Keratinocyte (primary cell): Measurements from ENCODE around the gene CCL18. TPM values are rescaled to one million over a fixed set of nuclear protein-coding genes. Genes with fewer than 3 reads are reported as not detected.

ENCODE experiments used
- DNase-seq: peaks from one replicate; pipeline ENCODE4 v3.0.0-alpha.2; 2011; ENCODE audit warnings: low read depth, missing footprints, low spot score
- FAIRE-seq: peaks from 2 replicates; lab custom pipeline; 2011; peaks lifted over from hg19 to GRCh38; lab: Jason Lieb, UNC
- H2AFZ ChIP-seq: 2 replicates; pipeline ENCODE4 v1.6.0; 2012; ENCODE audit warnings: low read length, control low read depth, inconsistent platforms; ENCODE audit not compliant: control insufficient read depth
- H3K27ac ChIP-seq: 2 replicates; pipeline ENCODE4 v1.5.1; 2011; ENCODE audit warnings: low read length; ENCODE audit not compliant: control insufficient read depth, insufficient read depth
- H3K27me3 ChIP-seq: 3 replicates; pipeline ENCODE4 v1.6.0; 2011; ENCODE audit warnings: low read length; ENCODE audit not compliant: control insufficient read depth, insufficient read depth; ENCODE audit errors: extremely low read depth
- H3K36me3 ChIP-seq, 2 experiments: 2 replicates in 1 of 2; 3 replicates in 1 of 2; pipeline ENCODE4 v1.5.1; 2011; ENCODE audit warnings: low read length in 2 of 2, mild to moderate bottlenecking in 1 of 2; ENCODE audit not compliant: control insufficient read depth in 2 of 2, insufficient read depth in 2 of 2; ENCODE audit errors: extremely low read depth in 1 of 2
- H3K4me1 ChIP-seq: 3 replicates; pipeline ENCODE4 v1.5.1; 2011; ENCODE audit warnings: low read length; ENCODE audit not compliant: control insufficient read depth, insufficient read depth; ENCODE audit errors: extremely low read depth
- H3K4me2 ChIP-seq: 3 replicates; pipeline ENCODE4 v1.6.0; 2011; ENCODE audit warnings: low read depth, low read length; ENCODE audit not compliant: control insufficient read depth, insufficient read depth; ENCODE audit errors: extremely low read depth
- H3K4me3 ChIP-seq, 3 experiments: fragments of 200-600 bp in 1 of 3; sonication (generic) in 1 of 3; 2 replicates in 2 of 3; 3 replicates in 1 of 3; pipeline ENCODE4 v1.5.1; 2011 to 2016; ENCODE audit warnings: low read length in 3 of 3, mild to moderate bottlenecking in 3 of 3, control low read depth in 2 of 3, inconsistent platforms in 1 of 3, low read depth in 1 of 3, mixed read lengths in 1 of 3, mixed run types in 1 of 3, moderate library complexity in 1 of 3; ENCODE audit not compliant: control insufficient read depth in 2 of 3, insufficient read depth in 2 of 3; ENCODE audit errors: extremely low read depth in 1 of 3
- H3K79me2 ChIP-seq: 2 replicates; pipeline ENCODE4 v1.6.0; 2012; ENCODE audit warnings: low read length; ENCODE audit not compliant: control insufficient read depth, insufficient read depth
- H3K9ac ChIP-seq: 3 replicates; pipeline ENCODE4 v1.6.0; 2011; ENCODE audit warnings: low read length; ENCODE audit not compliant: control insufficient read depth, insufficient read depth; ENCODE audit errors: extremely low read depth
- H3K9me1 ChIP-seq: 3 replicates; pipeline ENCODE4 v1.6.0; 2011; ENCODE audit warnings: low read length; ENCODE audit not compliant: control insufficient read depth, insufficient read depth; ENCODE audit errors: extremely low read depth
- H3K9me3 ChIP-seq: 2 replicates; pipeline ENCODE4 v1.5.1; 2012; ENCODE audit warnings: low read depth, low read length; ENCODE audit not compliant: control insufficient read depth
- H4K20me1 ChIP-seq: 3 replicates; pipeline ENCODE4 v1.6.0; 2011; ENCODE audit warnings: low read length; ENCODE audit not compliant: control insufficient read depth, insufficient read depth; ENCODE audit errors: extremely low read depth
- EZH2 ChIP-seq: IDR thresholded peaks from one replicate; pipeline ENCODE4 v1.6.1; 2012; ENCODE audit warnings: inconsistent platforms, mild to moderate bottlenecking, low read length, moderate library complexity
- dilution Hi-C: fragments of 300-500 bp; cut with MboI; formaldehyde crosslinking; loops from one replicate; pipeline ENCODE4 v1.7.0; 2020; ENCODE audit warnings: low sequenced_read_pairs; ENCODE audit not compliant: extremely low pct_ligation_motif_present
- polyA plus RNA-seq, 5 experiments: library from polyadenylated mRNA; depleted of rRNA in 3 of 5; stranded (reverse) in 3 of 5; stranded (forward) in 1 of 5; unstranded in 1 of 5; fragments of >200 nt; gene quantifications; 1 replicate in 1 of 5; 2 replicates in 3 of 5; 3 replicates in 1 of 5; pipeline versions ENCODE4 v1.2.1 to v1.2.3, GENCODE V29; 2011 to 2012; ENCODE audit warnings: missing spikeins in 2 of 5, low read depth in 1 of 5, low replicate concordance in 1 of 5
- TF ChIP-seq, protein P1 (sequence below), 3 experiments: IDR thresholded peaks in 1 of 3; conservative IDR thresholded peaks in 1 of 3; optimal IDR thresholded peaks in 1 of 3; 2 replicates in 2 of 3; 3 replicates in 1 of 3; pipeline versions ENCODE3 to v1.5.1; 2011; ENCODE audit warnings: low read length in 3 of 3, mild to moderate bottlenecking in 3 of 3, moderate library complexity in 2 of 3, control low read depth in 1 of 3, inconsistent platforms in 1 of 3; ENCODE audit not compliant: insufficient read depth in 2 of 3; ENCODE audit errors: extremely low read depth in 1 of 3

The CCL18 gene
- polyA plus RNA-seq, 1 donor (not counting 4 experiments of a cell fraction or from before 2014, with no cell fraction given) = not detected

DNA sequence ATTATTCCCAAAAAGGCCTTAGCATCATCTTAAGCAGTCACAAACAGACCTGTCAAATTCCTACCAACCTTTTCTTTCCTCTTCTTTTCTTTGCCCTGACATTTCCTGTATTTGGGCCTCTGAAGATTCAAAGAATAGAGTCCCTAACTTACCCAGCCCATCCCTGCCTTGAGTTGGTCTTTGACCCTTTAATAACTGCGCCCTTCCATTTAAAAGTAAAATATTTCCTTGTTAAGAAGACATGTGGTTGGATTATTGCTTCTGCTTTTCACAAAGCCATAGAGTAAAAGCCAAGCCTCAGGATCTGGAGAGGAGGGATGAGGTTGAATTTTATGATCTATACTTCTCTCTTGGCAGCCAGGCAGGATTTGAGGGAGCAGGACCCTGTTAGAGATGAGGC, 33.1 kb upstream of the CCL18 start:
- H3K9me3 ChIP-seq = no peaks in the 10 kb centered on the region
- H3K4me3 ChIP-seq = no peak overlapping the region
- H3K36me3 ChIP-seq = no peaks in the 10 kb centered on the region
- FAIRE-seq (no peak), DNase-seq (no peak)
- no peaks in the 10 kb centered on the region for H3K9me1 ChIP-seq
- H2AFZ ChIP-seq = no peak overlapping the region
- H3K4me2 ChIP-seq = no peak overlapping the region
- no peak overlapping the region for H3K9ac ChIP-seq
- no peaks in the 10 kb centered on the region for H4K20me1 ChIP-seq
- dilution Hi-C loops = no loop called here
- H3K27me3 ChIP-seq = no peaks in the 10 kb centered on the region
- peaks cover 10% of the 10 kb centered on the region for H3K4me1 ChIP-seq
- H3K27ac ChIP-seq = no peak overlapping the region
- H3K79me2 ChIP-seq = no peaks in the 10 kb centered on the region
- TF ChIP-seq EZH2 = no peak
- TF ChIP-seq, protein P1, sequence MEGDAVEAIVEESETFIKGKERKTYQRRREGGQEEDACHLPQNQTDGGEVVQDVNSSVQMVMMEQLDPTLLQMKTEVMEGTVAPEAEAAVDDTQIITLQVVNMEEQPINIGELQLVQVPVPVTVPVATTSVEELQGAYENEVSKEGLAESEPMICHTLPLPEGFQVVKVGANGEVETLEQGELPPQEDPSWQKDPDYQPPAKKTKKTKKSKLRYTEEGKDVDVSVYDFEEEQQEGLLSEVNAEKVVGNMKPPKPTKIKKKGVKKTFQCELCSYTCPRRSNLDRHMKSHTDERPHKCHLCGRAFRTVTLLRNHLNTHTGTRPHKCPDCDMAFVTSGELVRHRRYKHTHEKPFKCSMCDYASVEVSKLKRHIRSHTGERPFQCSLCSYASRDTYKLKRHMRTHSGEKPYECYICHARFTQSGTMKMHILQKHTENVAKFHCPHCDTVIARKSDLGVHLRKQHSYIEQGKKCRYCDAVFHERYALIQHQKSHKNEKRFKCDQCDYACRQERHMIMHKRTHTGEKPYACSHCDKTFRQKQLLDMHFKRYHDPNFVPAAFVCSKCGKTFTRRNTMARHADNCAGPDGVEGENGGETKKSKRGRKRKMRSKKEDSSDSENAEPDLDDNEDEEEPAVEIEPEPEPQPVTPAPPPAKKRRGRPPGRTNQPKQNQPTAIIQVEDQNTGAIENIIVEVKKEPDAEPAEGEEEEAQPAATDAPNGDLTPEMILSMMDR (optimal IDR thresholded peaks at IDR 0.05 in 1 of 3, IDR thresholded peaks at IDR 0.05 in 1 of 3, conservative IDR thresholded peaks at IDR 0.05 in 1 of 3; ENCODE audit: extremely low read depth in 1 of 3, insufficient read depth in 2 of 3, low read length in 3 of 3) = no peak

- H3K9me3 ChIP-seq = no peaks in the 10 kb centered on the region
- H3K4me1 ChIP-seq = peaks cover 10% of the 10 kb centered on the region
- TF ChIP-seq, protein P1 (optimal IDR thresholded peaks at IDR 0.05 in 1 of 3, IDR thresholded peaks at IDR 0.05 in 1 of 3, conservative IDR thresholded peaks at IDR 0.05 in 1 of 3; ENCODE audit: extremely low read depth in 1 of 3, insufficient read depth in 2 of 3, low read length in 3 of 3) = no peak
- no peak for TF ChIP-seq EZH2
- H2AFZ ChIP-seq = no peak overlapping the region
- dilution Hi-C loops = no loop called here
- no peak overlapping the region for H3K27ac ChIP-seq
- H3K36me3 ChIP-seq = no peaks in the 10 kb centered on the region
- H3K9ac ChIP-seq = no peak overlapping the region
- H4K20me1 ChIP-seq = no peaks in the 10 kb centered on the region
- no peak for DNase-seq
- H3K9me1 ChIP-seq = no peaks in the 10 kb centered on the region
- H3K4me3 ChIP-seq = no peak overlapping the region
- H3K79me2 ChIP-seq = no peaks in the 10 kb centered on the region
- H3K4me2 ChIP-seq = no peak overlapping the region
- FAIRE-seq = no peak
- H3K27me3 ChIP-seq = no peaks in the 10 kb centered on the region
Measured at GRCh38 chr17:36034127-36034526, 29.9 kb upstream of the CCL18 start.
